ENCODE results near the gene ADAMTSL1. TPM values are rescaled to one million over a fixed set of nuclear protein-coding genes. Genes with fewer than 3 reads are reported as not detected.

The ADAMTSL1 gene
- total RNA-seq, 1 donor from 2014 or later = 12.3 TPM

DNA sequence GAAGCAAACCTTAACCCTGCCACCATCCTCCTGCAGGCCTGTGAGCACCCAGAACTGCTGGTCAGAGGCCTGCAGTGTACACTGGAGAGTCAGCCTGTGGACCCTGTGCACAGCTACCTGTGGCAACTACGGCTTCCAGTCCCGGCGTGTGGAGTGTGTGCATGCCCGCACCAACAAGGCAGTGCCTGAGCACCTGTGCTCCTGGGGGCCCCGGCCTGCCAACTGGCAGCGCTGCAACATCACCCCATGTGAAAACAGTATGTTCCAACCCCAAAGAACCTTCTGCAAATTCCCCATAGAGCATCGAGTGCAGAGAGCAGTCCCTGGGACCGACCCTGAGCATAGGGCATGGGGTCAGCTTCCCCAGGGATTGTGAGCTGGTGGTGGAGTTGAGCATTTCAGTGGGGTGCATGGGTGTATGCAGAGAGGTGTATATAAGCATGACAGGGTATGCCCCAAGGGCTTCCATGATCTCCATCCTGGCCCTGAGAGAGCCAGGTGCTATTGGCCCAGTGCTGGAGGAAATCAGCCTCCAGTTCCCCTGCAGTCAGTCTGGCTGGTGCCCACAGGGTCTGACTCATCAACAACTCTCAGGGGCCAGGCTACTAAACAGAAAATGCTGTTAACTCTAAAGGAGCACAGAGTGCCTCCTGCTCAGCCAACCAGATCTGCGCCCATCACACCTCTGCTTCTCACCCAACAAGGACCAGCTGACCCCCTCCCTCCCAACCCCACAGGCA lies 432.9 kb downstream of the ADAMTSL1 start:
- intact Hi-C loops (cut with DNase I) = no loop called here

DNA sequence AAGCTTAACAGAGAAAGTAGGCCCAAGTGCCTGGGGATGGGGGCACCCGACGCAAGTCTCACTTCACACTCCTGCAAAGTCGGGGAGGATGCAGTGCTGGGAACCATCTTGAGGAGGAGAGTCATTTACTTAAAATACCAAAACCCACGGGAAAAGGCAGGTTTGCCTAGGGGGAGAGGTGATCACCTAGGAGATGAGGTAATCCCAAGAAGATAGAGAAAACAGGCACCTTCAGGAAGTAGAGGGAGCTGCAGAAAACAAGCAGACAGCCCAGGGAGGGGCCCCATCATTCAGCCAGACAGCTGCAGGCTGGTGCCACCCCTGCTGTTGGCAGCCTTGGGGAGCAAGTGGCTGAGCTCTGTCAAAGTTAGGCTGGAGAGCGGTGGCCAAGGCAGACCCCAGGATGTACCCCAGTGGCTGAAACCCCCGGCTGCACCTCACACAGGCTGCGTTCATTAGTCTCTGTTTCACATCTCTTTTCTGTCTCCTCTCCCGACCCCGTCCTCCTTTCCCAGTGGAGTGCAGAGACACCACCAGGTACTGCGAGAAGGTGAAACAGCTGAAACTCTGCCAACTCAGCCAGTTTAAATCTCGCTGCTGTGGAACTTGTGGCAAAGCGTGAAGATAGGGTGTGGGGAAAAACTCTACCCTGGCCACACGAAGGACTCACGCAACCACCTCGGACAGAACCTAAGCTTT lies 434.1 kb downstream of the ADAMTSL1 start:
- DNase-seq (ENCODE audit: low spot score in 2 of 2) = no peak
- Histone ChIP-seq H3K27ac (no peak overlapping the region), H3K27me3 (no peaks in the 10 kb centered on the region), H3K4me1 (peaks cover 0 to 6% of the 10 kb centered on the region in 2 donors), H3K4me3 (no peak overlapping the region), H3K9me3 (no peaks in the 10 kb centered on the region), H3K36me3 (peaks cover 0 to 4% of the 10 kb centered on the region in 2 donors)
- TF ChIP-seq, protein P1, sequence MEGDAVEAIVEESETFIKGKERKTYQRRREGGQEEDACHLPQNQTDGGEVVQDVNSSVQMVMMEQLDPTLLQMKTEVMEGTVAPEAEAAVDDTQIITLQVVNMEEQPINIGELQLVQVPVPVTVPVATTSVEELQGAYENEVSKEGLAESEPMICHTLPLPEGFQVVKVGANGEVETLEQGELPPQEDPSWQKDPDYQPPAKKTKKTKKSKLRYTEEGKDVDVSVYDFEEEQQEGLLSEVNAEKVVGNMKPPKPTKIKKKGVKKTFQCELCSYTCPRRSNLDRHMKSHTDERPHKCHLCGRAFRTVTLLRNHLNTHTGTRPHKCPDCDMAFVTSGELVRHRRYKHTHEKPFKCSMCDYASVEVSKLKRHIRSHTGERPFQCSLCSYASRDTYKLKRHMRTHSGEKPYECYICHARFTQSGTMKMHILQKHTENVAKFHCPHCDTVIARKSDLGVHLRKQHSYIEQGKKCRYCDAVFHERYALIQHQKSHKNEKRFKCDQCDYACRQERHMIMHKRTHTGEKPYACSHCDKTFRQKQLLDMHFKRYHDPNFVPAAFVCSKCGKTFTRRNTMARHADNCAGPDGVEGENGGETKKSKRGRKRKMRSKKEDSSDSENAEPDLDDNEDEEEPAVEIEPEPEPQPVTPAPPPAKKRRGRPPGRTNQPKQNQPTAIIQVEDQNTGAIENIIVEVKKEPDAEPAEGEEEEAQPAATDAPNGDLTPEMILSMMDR (IDR thresholded peaks at IDR 0.05) = no peak
- intact Hi-C loops (cut with DNase I) = no loop called here

More for the DNA sequence above, 432.9 kb downstream of the ADAMTSL1 start:
- no peak for DNase-seq (ENCODE audit: low spot score in 2 of 2)
- Histone ChIP-seq H3K4me3 (no peak overlapping the region), H3K27ac (no peak overlapping the region), H3K4me1 (peaks cover 0 to 6% of the 10 kb centered on the region in 2 donors), H3K36me3 (peaks cover 0 to 4% of the 10 kb centered on the region in 2 donors), H3K9me3 (peaks cover 0 to 2% of the 10 kb centered on the region in 2 donors), H3K27me3 (no peaks in the 10 kb centered on the region)
- TF ChIP-seq, protein P1 (IDR thresholded peaks at IDR 0.05) = no peak

DNA sequence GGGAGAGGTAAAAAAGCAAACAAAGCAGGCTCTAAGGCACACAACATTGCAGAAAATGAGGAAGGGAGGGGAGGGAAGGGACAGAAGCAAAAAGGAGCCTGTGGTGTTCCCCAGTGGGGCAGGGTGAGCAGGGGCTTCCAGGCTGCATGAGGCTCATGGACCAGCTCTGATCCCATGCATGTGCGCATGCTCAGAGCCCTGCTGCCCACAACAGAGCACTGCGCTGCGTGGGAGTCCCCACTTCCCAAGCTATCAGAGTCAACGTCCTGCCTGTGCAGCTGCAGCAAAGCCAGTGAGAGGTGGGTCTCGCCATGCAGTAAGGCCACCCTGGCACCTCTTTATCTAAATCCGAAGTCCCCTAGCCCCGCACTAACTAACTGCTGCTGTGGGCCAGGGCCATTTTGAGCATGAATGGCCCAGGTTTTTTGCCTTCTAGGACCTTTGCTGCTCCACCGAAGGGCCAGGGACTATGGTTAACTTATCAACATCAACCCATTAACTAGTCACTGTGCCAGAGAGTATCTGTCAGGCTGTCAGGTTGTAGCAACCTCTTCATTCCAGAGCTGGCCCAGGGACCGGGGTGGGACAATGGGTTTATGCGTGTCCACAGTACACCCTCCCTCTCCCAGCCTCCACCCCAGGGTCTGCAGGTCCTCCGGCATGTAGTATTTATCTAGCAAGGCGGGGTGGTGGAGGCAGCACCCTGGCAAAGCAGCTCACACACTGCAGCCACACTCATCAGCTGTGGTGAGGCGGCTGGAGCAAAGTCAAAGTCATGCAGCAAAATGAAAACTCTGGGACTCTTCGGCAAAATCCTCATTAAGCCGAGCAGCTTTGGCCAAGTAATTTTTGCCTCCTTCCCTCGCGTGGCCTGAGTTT lies 435.4 kb downstream of the ADAMTSL1 start:
- TF ChIP-seq, protein P1 (IDR thresholded peaks at IDR 0.05) = no peak
- no peak overlapping the region for H3K27ac ChIP-seq
- no peaks in the 10 kb centered on the region for H3K9me3 ChIP-seq

DNA sequence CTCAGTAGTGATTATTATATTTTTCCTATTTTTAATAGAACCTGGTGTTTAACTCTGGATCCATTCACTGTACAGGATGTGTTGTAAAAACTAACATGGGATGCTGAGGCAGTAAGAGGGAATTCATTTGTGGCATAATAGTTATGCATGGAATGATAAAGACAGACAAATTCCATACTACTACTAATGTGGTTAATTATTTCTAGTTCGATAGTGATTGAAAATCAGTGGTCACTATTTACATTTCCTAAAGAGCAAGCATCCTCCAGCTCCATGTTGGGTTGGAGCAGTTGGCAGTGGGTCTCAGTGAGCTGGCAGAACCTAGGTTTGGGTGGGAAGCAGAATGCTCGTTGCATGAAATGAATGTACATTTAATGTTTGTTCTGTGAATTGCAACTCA lies 436.5 kb downstream of the ADAMTSL1 start:
- H3K27me3 ChIP-seq = no peaks in the 10 kb centered on the region
- TF ChIP-seq, protein P1 (IDR thresholded peaks at IDR 0.05) = no peak
- H3K9me3 ChIP-seq = no peaks in the 10 kb centered on the region
- H3K36me3 ChIP-seq = peaks cover 0 to 4% of the 10 kb centered on the region in 2 donors
- intact Hi-C loops (cut with DNase I) = no loop called here
- DNase-seq (ENCODE audit: low spot score in 2 of 2) = no peak
- H3K4me1 ChIP-seq = peaks cover 0 to 6% of the 10 kb centered on the region in 2 donors
- H3K4me3 ChIP-seq = no peak overlapping the region
- H3K27ac ChIP-seq = no peak overlapping the region

More for the DNA sequence above, 435.4 kb downstream of the ADAMTSL1 start:
- no peak overlapping the region for H3K4me3 ChIP-seq
- H3K36me3 ChIP-seq = peaks cover 0 to 4% of the 10 kb centered on the region in 2 donors
- no peaks in the 10 kb centered on the region for H3K27me3 ChIP-seq
- H3K4me1 ChIP-seq = peaks cover 0 to 6% of the 10 kb centered on the region in 2 donors
- DNase-seq (ENCODE audit: low spot score in 2 of 2) = no peak
- intact Hi-C loops (cut with DNase I) = no loop called here

DNA sequence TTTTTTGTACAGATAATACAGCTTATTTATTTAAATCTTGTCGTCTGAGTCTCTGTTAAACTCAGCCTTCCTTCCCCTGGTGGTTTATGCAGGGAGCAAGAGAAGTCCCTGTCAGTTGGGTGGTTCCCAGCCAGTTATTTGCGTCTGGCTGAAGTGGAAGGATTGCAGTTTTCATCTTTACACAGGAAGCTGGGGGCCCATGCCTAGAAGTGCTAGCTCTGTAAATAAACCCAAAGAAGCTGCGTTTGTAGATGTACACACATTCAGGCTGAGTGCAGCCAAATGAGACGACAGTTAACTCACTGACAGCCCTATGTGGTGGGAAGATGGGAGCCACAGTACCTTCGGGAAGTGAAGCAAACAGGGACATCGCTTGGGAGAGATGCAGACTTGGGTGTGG lies 437.0 kb downstream of the ADAMTSL1 start:
- intact Hi-C loops (cut with DNase I) = no loop called here

More for the DNA sequence above, 437.0 kb downstream of the ADAMTSL1 start:
- no peak overlapping the region for H3K4me3 ChIP-seq
- no peak for DNase-seq (ENCODE audit: low spot score in 2 of 2)
- H3K27ac ChIP-seq = no peak overlapping the region
- H3K27me3 ChIP-seq = no peaks in the 10 kb centered on the region
- TF ChIP-seq, protein P1 (IDR thresholded peaks at IDR 0.05) = no peak
- peaks cover 0 to 4% of the 10 kb centered on the region in 2 donors for H3K36me3 ChIP-seq
- H3K4me1 ChIP-seq = peaks cover 0 to 6% of the 10 kb centered on the region in 2 donors
- no peaks in the 10 kb centered on the region for H3K9me3 ChIP-seq
